Stimulated activated CD4-positive, alpha-beta T cell treated with anti-CD3 and anti-CD28 coated beads, Interleukin-1b, Interleukin-23, amount 100 ng/mL, for 24 hours (primary cell): ENCODE results near the gene DISP2.
A peak's percentile ranks its signal among the peaks of the same experiment; 100 is the strongest.

Experiments
- DNase-seq, 4 experiments: peaks; one replicate each; pipeline ENCODE4 v3.0.0-alpha.2; 2020; ENCODE audit warnings: low read depth in 4 of 4, low spot score in 1 of 4

The DISP2 gene, protein sequence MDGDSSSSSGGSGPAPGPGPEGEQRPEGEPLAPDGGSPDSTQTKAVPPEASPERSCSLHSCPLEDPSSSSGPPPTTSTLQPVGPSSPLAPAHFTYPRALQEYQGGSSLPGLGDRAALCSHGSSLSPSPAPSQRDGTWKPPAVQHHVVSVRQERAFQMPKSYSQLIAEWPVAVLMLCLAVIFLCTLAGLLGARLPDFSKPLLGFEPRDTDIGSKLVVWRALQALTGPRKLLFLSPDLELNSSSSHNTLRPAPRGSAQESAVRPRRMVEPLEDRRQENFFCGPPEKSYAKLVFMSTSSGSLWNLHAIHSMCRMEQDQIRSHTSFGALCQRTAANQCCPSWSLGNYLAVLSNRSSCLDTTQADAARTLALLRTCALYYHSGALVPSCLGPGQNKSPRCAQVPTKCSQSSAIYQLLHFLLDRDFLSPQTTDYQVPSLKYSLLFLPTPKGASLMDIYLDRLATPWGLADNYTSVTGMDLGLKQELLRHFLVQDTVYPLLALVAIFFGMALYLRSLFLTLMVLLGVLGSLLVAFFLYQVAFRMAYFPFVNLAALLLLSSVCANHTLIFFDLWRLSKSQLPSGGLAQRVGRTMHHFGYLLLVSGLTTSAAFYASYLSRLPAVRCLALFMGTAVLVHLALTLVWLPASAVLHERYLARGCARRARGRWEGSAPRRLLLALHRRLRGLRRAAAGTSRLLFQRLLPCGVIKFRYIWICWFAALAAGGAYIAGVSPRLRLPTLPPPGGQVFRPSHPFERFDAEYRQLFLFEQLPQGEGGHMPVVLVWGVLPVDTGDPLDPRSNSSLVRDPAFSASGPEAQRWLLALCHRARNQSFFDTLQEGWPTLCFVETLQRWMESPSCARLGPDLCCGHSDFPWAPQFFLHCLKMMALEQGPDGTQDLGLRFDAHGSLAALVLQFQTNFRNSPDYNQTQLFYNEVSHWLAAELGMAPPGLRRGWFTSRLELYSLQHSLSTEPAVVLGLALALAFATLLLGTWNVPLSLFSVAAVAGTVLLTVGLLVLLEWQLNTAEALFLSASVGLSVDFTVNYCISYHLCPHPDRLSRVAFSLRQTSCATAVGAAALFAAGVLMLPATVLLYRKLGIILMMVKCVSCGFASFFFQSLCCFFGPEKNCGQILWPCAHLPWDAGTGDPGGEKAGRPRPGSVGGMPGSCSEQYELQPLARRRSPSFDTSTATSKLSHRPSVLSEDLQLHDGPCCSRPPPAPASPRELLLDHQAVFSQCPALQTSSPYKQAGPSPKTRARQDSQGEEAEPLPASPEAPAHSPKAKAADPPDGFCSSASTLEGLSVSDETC (N-terminal part only)

DNA sequence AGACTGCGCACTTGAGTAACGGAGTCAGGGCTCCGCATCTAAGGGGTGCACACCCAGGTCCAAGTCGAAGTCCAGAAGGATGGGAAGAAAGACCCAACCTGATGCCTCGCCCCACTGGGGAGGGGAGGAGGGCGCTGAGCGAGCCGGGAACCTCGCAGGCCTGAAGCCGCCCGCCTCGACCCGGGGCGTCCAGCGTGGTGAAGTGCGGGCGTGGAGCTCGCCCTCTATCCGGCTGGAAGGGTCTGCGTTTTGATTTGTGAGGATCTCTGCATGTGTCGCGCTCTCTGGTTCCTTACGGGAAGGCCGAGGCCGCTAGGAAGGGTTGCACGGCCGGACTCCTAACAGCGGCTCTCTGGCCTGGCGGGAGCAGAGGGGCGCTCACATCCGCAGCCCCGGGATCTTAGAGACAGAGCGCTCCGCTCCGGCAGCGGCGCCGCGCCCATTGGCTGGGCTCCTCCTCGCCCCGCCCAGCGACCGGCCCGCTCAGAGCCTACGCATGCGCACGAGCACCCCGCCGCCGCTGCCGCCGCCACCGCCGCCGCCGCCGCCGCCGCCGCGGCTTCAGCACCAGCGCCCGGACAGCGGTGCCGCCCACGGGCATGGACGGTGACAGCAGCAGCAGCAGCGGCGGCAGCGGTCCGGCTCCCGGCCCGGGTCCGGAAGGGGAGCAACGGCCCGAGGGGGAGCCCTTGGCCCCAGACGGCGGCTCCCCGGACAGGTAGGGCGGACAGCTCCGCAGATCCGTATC, at the start of gene DISP2:
TSS of gene DISP2 (plus strand) at position 497 of the 748 bp plus-strand sequence. CDS start at position 600, 103 bp downstream.
- DNase-seq: peak; percentile 70 to 82 (median 78)

- no peak for DNase-seq
These were observed 48.6 kb upstream of the DISP2 start for GRCh38 chr15:40309344-40309862.

DNA sequence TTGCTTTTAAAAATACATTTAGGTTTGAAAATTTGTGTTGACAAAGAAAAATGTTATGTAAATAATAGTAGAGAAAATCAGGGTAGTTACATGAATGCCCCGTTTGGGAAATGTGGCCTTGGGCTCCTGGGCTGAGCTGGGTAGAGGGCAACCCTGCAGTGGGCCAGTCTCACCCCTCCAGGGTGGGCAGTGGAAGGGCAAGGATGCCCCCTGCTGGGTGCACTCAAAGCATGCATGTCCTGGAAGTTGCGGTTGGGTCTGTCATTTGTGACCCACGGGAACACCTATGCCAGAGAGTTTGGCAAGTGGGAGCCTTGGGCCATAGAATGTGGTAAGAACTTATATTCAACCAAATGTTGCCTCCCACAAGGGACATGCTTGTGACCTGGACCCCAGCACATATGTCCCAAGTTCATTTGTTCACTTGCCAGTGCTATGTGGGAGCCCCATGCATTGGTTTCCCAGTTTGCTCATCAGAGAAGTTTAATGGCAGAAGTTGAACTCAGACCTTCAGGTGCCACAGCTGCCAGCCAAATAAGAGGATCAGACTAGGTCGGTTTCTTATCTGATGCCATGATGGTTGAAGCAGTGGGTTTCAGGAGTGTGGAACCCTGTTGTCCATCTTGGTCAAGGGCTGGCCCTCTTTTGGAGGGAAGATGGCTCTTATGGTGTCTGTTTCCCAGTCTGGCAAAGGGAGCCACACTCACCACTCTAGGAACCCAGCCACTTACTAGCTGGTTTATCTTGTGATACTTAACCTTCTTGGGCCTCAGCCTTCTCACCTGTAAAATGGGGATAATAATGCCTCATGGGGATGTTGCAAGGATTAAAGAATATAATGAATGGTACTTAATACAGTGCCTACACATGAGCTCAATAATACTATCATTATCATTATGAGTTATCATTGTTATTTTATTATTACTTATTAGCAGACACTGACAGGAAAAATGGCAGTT, 47.7 kb upstream of the DISP2 start:
- peak in 1 of 4 experiments; percentile 45 for DNase-seq

DNA sequence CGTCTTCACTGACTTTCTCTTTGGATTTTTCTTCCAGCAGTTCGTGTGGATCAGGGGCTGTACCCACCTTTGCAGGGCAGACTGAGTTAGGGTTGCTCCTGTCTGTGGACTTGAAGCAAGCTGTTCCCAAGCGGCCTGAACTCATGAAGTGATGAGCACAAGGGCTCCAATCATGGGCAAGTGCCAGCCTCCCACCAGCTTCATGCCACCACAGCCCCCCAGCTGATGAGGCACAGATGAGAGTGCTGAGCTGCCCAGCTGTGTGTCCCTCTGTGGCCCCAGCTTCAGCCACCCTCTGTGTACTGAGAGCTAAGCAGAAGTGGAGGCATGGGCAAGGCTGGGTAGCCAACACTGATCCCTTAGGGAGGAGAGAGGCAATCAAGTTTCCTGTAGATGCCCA, 47.0 kb upstream of the DISP2 start:
- DNase-seq: no peak

GRCh38 chr15:40312370-40313158, 45.5 kb upstream of the DISP2 start:
- DNase-seq: no peak

DNA sequence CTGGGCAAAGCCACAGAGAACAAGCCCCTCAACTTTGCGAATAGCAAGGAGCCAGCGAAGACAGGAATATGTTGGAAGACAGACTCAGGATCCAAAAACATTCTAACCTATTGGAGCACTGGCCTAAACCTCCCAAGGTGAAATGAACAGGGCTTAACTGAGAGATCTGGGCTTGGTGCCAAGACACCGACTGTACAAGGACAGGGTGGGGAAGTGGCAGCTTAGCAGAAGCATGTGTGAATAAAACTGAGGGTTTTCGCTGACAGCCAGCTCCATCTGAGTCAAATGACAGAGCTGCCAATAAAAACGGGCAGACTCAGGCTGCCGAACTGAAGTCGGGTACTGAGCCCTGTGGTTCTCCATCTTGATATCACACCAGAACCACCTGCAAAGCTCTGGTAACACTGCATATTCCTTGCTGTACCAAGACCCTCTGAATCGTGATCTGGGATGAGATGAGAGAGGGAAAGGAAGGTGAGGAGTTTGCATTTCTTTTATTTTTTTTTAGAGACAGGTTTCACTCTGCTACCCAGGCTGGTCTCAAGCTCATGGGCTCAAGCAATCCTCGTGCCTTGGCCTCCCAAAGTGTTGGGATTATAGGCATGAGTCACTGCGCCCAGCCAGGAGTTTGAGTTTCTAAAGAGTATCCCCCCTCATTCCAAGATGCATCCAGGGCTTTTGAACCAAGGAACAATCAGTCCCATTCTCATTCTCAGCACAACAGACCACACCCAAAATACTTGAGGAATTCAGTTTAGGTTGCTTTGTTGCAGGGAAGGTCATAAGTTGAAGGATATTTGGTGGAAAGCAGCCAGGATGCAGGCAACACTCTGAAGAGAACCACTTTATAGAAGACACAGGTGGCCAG, 44.3 kb upstream of the DISP2 start:
- no peak for DNase-seq

DNA sequence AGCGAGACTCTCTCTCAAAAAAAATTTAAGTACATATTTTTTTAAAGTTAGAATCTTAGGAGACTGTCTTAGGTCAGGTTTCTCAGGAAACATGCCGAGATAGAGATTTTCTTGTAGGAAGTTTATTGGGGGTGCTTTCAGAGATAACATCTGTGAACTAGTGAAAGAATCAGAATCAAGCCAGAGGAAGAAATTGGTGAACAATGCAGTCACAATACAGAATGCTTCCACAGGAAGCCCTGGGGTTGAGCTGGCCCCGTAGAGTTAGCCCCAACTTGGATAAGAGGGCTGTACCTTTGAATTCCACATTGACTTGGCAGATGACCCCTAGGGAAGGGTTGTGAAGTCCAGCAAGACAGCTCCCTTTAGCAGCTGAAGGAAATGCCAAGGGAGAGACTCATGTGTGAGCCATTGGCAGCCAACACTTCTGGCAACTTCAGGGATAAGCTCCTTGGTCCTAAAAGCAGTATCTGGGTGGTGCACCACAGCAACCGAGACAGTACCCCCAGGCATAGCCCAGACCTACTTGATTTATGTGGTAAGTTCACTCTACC, 43.2 kb upstream of the DISP2 start:
- DNase-seq: no peak

DNA sequence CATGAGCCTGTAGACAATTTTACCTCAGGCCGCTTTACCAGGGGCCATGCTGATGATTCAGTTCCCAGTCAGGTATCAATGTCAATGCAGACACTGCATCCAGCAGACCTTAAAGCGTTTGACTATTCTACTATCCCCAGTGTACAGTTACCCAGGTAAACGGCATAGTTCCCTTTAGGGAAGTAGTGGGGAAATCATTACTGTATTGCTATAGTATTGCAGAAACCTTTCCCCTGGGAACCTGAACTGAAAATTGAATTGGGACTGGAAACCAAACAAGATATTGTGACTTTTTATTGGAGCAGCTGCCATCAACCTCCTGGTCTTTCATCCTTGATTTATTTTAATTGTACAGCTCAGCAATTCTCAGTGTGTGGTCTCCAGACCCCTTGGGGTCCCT, 41.1 kb upstream of the DISP2 start:
- no peak for DNase-seq

- DNase-seq: no peak
These were observed 40.4 kb upstream of the DISP2 start for GRCh38 chr15:40317580-40317979.

- DNase-seq: no peak
These were observed 37.6 kb upstream of the DISP2 start for GRCh38 chr15:40320409-40320808.

- peak in 1 of 4 experiments; percentile 28 for DNase-seq
These were observed 37.1 kb upstream of the DISP2 start for GRCh38 chr15:40320931-40321371.

GRCh38 chr15:40322531-40323238, 35.3 kb upstream of the DISP2 start:
- DNase-seq: no peak

- peak; percentile 61 to 87 (median 80) for DNase-seq
These were observed 34.6 kb upstream of the DISP2 start, which contains the start of gene INAFM2 for GRCh38 chr15:40323239-40323952. Gene INAFM2, plus strand, starts transcription at chr15:40323692. Its CDS starts 364 bp downstream, at chr15:40324056.

GRCh38 chr15:40323953-40324937, 33.8 kb upstream of the DISP2 start:
- DNase-seq: peak in 1 of 4 experiments; percentile 31
